Measurements from ENCODE around the gene CPNE7.

CPNE7 gene

GRCh38 chr16:89575247-89576152 lies at the start of gene CPNE7:
Gene CPNE7, plus strand, starts transcription at chr16:89575758. Its CDS starts 140 bp downstream, at chr16:89575898.
- DNase-seq (ENCODE audit: low read depth): peak; percentile 57

DNA sequence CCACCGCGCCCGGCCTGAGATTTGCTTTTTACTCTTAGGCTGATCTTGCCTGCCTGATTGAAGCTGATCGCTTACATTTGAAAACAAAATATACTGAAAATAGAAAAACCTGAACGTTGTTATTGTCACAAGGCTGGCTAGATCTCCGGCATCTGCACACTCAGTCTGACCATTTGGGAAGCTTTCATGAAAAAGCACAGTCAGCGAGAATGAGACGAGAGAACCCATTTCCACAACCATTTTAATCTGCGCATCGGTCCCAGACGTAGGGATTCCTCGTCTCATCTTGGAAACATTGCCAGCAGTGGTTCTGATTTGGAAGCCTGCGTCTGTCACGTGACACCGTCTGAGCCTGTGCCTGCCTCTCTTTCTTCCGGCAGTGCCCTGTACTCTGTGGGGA lies 46.5 kb upstream of the CPNE7 start:
- no peak for DNase-seq (ENCODE audit: low read depth)

DNA sequence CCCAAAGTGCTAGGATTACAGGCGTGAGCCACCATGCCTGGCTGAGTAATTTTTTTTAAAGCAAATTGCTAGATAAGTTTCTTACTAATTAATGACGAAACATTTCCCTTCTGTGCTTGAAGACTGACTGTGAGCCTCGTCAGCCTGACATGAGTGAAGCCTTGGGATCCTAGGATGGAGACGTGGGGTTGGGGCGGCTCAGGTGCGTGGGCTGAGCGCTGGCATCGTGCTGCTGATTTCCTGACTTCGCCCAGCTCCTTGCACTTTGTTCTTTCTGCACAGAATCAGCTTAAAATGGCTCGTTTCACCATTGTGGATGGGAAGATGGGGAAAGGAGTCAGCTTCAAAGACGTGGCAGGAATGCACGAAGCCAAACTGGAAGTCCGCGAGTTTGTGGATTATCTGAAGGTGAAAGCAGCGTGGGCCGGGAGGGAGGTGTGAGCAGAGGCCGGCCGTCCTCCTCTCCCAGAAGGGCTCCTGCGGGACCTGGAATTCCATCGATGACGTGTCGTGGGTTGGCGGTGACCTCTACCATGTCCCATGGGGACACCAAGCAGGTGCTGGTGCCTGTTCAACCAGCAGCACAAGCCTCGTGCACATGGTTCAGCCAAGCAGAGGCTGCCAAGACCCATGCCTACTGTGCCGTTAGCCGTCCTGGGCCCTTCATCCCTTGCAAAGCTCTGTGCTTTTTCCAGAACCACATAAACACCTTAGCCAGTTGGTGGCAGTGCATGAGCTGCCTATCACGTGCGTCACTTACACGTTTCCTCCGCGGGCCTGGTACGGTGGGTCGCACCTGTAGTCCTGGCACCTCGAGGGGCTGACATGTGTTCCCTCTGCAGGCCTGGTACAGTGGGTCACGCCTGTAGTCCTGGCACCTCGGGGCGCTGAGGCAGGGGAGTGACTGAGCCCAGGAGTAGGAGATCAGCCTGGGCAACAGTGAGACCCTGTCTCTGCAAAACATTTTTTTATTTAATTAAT lies 44.9 kb upstream of the CPNE7 start:
- DNase-seq (ENCODE audit: low read depth): no peak

- DNase-seq (ENCODE audit: low read depth): no peak
These were observed 43.6 kb upstream of the CPNE7 start for GRCh38 chr16:89531821-89532526.

DNA sequence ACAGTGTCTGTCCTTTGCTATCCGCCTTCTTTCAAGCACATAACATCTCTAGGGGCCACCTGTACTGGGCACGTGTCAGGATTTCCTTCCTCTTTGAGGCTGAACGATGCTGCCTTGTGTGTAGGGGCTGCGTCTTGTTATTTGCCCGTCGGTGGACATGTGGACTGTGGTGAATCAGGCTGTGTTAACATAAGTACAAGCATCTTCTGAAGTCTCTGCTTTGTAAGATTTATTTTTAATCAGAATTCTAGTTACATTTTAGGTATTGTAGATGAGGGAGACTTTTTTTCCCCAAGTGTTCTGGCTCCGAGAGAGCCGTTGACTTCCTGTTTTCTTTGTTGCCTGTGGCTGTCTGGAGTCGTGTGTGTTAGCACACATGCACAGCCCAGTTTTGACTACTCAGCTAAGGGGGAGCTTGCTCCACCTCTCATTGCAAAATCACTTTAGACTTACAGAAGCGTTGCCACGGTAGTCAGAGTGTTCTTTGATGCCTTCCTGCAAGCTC lies 41.3 kb upstream of the CPNE7 start:
- no peak for DNase-seq (ENCODE audit: low read depth)

DNA sequence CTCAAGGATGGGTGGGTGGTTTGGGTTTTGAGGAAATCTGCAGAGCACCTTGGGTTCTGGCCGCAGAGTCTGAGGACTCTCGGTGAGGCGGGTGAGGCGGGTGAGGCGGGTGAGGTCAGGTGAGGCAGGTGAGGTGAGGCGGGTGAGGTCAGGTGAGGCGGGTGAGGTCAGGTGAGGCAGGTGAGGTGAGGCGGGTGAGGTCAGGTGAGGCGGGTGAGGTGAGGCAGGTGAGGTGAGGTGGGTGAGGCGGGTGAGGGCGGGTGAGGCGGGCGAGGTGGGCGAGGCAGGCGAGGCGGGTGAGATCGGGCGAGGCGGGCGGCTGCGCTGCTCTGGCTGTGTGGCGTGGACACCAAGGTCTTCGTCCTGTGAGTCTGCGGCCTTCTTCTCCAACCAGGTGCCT lies 39.2 kb upstream of the CPNE7 start:
- DNase-seq (ENCODE audit: low read depth): no peak

DNA sequence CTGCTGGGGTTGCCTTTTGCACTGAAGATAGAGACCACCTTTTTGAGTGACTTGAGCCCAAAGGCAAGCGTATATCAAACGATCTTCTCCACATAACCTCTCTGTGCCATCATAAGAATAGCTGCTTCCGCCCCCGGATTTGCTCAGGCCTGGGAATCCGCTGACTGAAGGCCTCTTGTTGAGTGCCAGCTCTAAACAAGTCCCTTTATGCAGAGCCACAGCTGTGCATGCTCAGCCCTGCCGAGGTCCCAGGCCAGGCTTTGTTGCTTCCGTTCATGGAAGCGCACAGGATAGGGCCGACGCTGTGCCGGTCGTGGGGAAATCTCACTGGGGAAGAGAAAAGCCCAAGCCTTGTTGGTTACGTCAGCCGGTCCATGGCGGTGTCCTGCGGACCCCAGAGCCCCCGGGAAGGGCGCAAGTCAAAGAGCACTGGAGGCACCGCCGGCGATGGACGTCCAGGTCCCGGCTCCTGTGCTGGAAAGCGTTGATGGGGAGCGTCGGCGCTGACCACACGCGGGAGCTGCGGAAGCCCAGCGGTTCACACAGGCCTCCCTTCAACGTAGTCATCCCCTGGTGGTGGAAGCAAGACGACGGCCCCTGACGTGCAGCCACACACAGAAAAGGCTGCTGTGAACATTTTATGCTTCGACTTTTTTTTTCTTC lies 38.5 kb upstream of the CPNE7 start:
- DNase-seq (ENCODE audit: low read depth): no peak

DNA sequence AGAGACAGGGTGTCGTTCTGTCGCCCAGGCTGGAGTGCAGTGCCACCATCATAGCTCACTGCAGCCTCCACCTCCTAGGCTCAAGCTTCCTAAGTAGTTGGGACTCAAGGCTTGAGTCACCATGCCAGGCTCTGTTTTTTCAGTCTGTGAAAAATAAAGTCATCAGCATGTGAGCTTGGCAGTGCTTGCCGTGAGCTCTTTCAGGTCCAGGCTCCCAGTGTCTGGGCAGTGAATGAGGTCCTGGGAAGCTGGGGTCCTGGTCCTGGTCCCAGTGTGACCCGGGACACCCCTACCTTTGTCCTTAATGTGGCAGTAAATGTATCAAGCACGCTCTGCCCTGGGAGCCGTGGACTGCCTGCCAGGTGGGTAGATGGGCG lies 38.0 kb upstream of the CPNE7 start:
- no peak for DNase-seq (ENCODE audit: low read depth)

DNA sequence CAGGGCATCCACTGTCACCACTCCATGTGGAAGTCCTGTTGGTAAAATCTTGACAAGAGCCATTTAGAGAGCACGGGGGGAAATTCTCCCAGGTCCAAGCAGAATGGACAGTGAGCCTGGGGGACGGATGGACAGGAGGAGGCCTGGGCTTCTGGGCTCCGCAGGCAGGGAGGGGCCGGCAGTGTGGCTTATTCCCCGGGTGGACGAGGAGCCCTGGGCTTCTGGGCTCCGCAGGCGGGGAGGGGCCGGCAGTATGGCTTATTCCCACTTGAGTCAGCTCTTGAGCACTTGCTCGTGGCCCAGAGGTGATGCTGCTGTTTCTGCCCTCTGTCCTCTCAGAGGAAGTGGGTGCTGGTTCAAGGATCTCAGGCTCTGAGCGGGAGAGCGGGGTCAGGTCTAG lies 37.3 kb upstream of the CPNE7 start:
- DNase-seq (ENCODE audit: low read depth): no peak

DNA sequence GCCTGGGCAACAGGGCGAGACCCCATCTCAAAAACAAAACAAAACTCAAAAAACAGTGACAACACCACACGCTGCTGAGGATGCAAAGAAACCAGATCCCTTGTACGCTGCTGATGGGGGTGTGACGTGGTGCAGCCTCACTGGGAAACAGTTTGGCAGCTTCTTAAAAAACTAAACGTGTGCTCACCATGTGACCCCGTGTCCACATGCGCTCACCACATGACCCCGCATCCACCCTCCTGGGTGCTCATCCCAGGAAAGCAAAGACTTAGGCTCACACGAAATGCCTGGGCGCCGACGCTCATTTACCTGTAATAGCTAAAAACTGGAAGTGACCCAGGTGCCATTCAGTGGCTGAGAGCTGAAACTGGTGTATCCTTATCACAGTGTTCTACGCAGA lies 35.0 kb upstream of the CPNE7 start:
- DNase-seq (ENCODE audit: low read depth): no peak

DNA sequence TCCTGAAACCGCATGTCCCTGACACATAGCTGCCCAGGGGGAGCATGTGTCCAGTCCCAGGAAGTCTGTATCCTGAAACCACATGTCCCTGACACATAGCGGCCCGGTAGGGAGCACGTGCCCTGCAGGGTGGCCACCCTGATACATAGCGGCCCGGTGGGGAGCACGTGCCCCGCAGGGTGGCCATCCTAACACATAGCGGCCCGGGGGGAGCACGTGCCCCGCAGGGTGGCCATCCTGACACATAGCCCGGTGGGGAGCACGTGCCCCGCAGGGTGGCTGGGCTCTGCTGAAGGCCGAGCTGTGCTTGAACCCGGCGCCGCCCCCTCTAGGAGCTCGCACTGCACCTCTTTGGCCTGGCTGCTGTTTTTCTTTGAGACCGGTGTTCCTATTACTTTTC lies 33.8 kb upstream of the CPNE7 start:
- no peak for DNase-seq (ENCODE audit: low read depth)

- no peak for DNase-seq (ENCODE audit: low read depth)
These were observed 31.4 kb upstream of the CPNE7 start for GRCh38 chr16:89544113-89544512.

DNA sequence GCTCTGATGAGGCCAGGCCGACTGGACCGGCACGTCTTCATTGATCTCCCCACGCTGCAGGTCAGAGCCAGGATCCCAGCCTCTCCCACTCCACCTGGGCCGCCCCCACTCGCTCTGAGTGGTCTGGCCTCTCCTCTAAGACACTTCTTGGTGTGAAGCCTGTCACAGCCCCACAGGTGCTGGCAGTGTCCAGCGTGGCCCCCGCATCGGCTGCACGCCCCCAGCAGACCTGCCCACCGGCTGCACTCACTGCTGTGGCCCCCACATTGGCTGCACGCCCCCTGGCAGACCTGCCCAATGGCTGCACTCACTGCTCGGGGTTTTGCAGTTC lies 30.9 kb upstream of the CPNE7 start:
- DNase-seq (ENCODE audit: low read depth): no peak

- DNase-seq (ENCODE audit: low read depth): no peak
These were observed 30.3 kb upstream of the CPNE7 start for GRCh38 chr16:89545044-89545830.

DNA sequence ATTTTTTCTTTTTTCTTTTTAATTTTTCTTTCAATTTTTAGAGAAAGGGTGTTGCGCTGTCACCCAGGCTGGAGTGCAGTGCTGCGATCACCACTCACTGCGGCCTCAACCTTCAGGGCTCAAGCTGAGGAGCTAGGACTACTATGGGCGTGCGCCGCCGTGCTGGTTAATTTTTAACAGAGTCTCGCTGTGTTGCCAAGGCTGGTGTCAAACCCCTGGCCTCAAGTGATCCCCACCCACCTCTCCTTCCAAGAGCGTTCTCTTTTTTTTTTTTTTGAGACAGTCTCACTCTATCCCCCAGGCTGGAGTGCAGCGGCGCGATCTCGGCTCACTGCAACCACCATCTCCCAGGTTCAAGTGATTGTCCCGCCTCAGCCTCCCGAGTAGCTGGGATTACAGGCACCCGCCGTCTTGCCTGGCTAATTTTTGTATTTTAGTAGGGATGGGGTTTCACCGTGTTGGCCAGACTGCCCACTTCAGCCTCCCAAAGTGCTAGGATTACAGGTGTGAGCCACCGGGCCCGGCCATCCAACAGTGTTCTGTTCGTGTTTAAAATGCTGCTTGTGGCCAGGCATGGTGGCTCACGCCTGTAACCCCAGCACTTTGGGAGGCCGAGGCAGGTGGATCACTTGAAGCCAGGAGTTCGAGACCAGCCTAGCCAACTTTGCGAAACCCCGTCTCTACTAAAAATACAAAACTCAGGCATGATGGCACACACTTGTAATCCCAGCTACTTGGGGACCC lies 29.6 kb upstream of the CPNE7 start:
- DNase-seq (ENCODE audit: low read depth): no peak

GRCh38 chr16:89546781-89547180 lies 28.8 kb upstream of the CPNE7 start:
- no peak for DNase-seq (ENCODE audit: low read depth)

DNA sequence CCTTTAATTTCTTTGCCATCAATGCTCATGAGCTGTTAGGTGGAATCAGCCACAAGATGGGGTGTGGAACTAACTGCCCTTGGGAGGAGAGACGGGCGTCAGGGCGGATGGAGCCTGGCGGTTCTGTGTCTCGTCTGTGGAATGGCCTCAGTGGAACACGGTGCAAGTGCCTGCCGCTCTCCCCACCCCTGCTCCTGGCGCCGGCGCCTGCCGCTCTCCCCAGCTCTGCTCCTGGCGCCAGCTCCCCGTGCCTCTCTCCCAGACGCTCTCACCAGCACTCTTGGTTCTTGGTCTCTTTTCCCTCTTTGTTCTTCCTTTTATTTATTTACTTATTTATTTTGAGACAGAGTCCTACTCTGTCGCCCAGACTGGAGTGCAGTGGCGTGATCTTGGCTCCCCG lies 28.3 kb upstream of the CPNE7 start:
- DNase-seq (ENCODE audit: low read depth): no peak

GRCh38 chr16:89547860-89548259 lies 27.7 kb upstream of the CPNE7 start:
- no peak for DNase-seq (ENCODE audit: low read depth)

- DNase-seq (ENCODE audit: low read depth): no peak
These were observed 27.1 kb upstream of the CPNE7 start for GRCh38 chr16:89548344-89549006.

Measured in ELR (cell line).